ENCODE results near the gene PIP5K1C.

- TF ChIP-seq CTCF (IDR thresholded peaks at IDR 0.05) (no peak), MAX (CRISPR knock-in tag; IDR thresholded peaks at IDR 0.05) (no peak)
- TF ChIP-seq, protein P1, sequence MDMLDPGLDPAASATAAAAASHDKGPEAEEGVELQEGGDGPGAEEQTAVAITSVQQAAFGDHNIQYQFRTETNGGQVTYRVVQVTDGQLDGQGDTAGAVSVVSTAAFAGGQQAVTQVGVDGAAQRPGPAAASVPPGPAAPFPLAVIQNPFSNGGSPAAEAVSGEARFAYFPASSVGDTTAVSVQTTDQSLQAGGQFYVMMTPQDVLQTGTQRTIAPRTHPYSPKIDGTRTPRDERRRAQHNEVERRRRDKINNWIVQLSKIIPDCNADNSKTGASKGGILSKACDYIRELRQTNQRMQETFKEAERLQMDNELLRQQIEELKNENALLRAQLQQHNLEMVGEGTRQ (CRISPR knock-in tag; IDR thresholded peaks at IDR 0.05) = no peak
- TF ChIP-seq, protein P2, sequence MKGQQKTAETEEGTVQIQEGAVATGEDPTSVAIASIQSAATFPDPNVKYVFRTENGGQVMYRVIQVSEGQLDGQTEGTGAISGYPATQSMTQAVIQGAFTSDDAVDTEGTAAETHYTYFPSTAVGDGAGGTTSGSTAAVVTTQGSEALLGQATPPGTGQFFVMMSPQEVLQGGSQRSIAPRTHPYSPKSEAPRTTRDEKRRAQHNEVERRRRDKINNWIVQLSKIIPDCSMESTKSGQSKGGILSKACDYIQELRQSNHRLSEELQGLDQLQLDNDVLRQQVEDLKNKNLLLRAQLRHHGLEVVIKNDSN (CRISPR knock-in tag; IDR thresholded peaks at IDR 0.05) = no peak
These were observed 67.3 kb downstream of the PIP5K1C start for GRCh38 chr19:3632739-3633558.
